ENCODE results near the gene NPB.

GRCh38 chr17:81905424-81905875 is 3.4 kb downstream of the NPB start:
- no peak for TF ChIP-seq POLR2AphosphoS5 (IDR thresholded peaks at IDR 0.05; ENCODE audit: low read depth, low read length)
- no peak for TF ChIP-seq SIN3A (IDR thresholded peaks at IDR 0.05; ENCODE audit: borderline replicate concordance, insufficient read depth, low read length)
- no peak for TF ChIP-seq REST (IDR thresholded peaks at IDR 0.05; ENCODE audit: insufficient read depth in 1 of 2, low read depth in 2 of 2, low read length in 2 of 2)
